Naive thymus-derived CD4-positive, alpha-beta T cell (primary cell): ENCODE results near the gene ABCC4. TPM values are rescaled to one million over a fixed set of nuclear protein-coding genes. Genes with fewer than 3 reads are reported as not detected.

Experiments used
- ATAC-seq: fragments of 150-1000 bp; cut with Tn5 transposase; 2 replicates; pipeline ENCODE4 v1.10.0; 2021; ENCODE audit warnings: mild to moderate bottlenecking, moderate library complexity
- CTCF ChIA-PET: fragments of 350-600 bp; sonication (Branson Sonifier 250); formaldehyde crosslinking; loops from one replicate; lab custom pipeline; 2021; ENCODE audit warnings: antibody characterized with exemption; lab: Charles Lee
- POLR2A ChIA-PET: fragments of 350-600 bp; sonication (Branson Sonifier 250); formaldehyde crosslinking; loops from one replicate; lab custom pipeline; 2021; ENCODE audit warnings: antibody characterized with exemption, inconsistent platforms; lab: Charles Lee
- DNase-seq, 9 donors: peaks; one replicate each; pipeline versions ENCODE4 v3.0.0 to v3.0.0-alpha.2; 2020 to 2022; ENCODE audit warnings: mixed read lengths in 1 of 9
- H3K27ac ChIP-seq: one replicate; pipeline ENCODE4 v1.7.0; 2013; ENCODE audit warnings: mild to moderate bottlenecking, low read depth, low read length, moderate library complexity
- H3K27me3 ChIP-seq, 2 donors: one replicate each; pipeline ENCODE4 v1.7.0; 2013; ENCODE audit warnings: low read length in 2 of 2, mild to moderate bottlenecking in 2 of 2, moderate library complexity in 2 of 2; ENCODE audit not compliant: control insufficient read depth in 2 of 2, insufficient read depth in 2 of 2
- H3K36me3 ChIP-seq, 3 experiments: 1 replicate in 2 of 3; 2 replicates in 1 of 3; pipeline ENCODE4 v1.7.0; 2013; ENCODE audit warnings: low read length in 3 of 3, mild to moderate bottlenecking in 3 of 3, moderate library complexity in 1 of 3; ENCODE audit not compliant: insufficient read depth in 3 of 3, control insufficient read depth in 2 of 3
- H3K4me1 ChIP-seq, 2 donors: one replicate each; pipeline ENCODE4 v1.7.0; 2013; ENCODE audit warnings: low read length in 2 of 2, mild to moderate bottlenecking in 2 of 2, moderate library complexity in 1 of 2; ENCODE audit not compliant: control insufficient read depth in 2 of 2, insufficient read depth in 2 of 2
- H3K4me3 ChIP-seq: 2 replicates; pipeline ENCODE4 v1.7.0; 2013; ENCODE audit warnings: mild to moderate bottlenecking, low read length
- H3K9me3 ChIP-seq, 3 experiments: 1 replicate in 2 of 3; 2 replicates in 1 of 3; pipeline ENCODE4 v1.7.0; 2013; ENCODE audit warnings: low read length in 3 of 3; ENCODE audit not compliant: control insufficient read depth in 2 of 3
- H3K27ac Mint-ChIP-seq, 9 donors: one replicate each; pipeline ENCODE4 v1.8.0; 2020 to 2022; ENCODE audit warnings: mixed read lengths in 9 of 9, mild to moderate bottlenecking in 8 of 9, moderate library complexity in 5 of 9, inconsistent platforms in 2 of 9
- H3K27me3 Mint-ChIP-seq, 5 donors: one replicate each; pipeline ENCODE4 v1.8.0; 2021 to 2022; ENCODE audit warnings: mixed read lengths in 5 of 5, mild to moderate bottlenecking in 1 of 5
- H3K36me3 Mint-ChIP-seq, 5 donors: one replicate each; pipeline ENCODE4 v1.8.0; 2020 to 2022; ENCODE audit warnings: mixed read lengths in 5 of 5, mild to moderate bottlenecking in 3 of 5, inconsistent platforms in 1 of 5
- H3K4me1 Mint-ChIP-seq, 7 donors: one replicate each; pipeline ENCODE4 v1.8.0; 2020 to 2022; ENCODE audit warnings: mixed read lengths in 7 of 7, mild to moderate bottlenecking in 3 of 7, inconsistent platforms in 1 of 7
- H3K4me3 Mint-ChIP-seq, 10 donors: one replicate each; pipeline ENCODE4 v1.8.0; 2020 to 2022; ENCODE audit warnings: mild to moderate bottlenecking in 10 of 10, mixed read lengths in 10 of 10, moderate library complexity in 6 of 10, inconsistent platforms in 2 of 10
- H3K9me3 Mint-ChIP-seq, 11 donors: one replicate each; pipeline ENCODE4 v1.8.0; 2020 to 2022; ENCODE audit warnings: mixed read lengths in 11 of 11, mild to moderate bottlenecking in 4 of 11, inconsistent platforms in 1 of 11, moderate library complexity in 1 of 11
- intact Hi-C, 2 donors: fragments of 100-400 bp; cut with micrococcal nuclease; formaldehyde crosslinking; loops; one replicate each; pipeline ENCODE4 v1.15.1; 2023
- polyA plus RNA-seq, 2 donors: library from polyadenylated mRNA; unstranded; fragments of 300-500 nt; fragmentation: Illumina TruSeq; gene quantifications; one replicate each; pipeline ENCODE4 v1.2.3, GENCODE V29; 2021
- total RNA-seq, 6 experiments: library from RNA in 5 of 6; stranded (reverse) in 5 of 6; gene quantifications; 1 replicate in 5 of 6; 2 replicates in 1 of 6; pipeline ENCODE4 v1.2.3 and lab custom pipeline; 2021 to 2026

ABCC4 gene
- total and polyA plus RNA-seq, 7 experiments from 2014 or later = 3.5 to 9.2 (median 7.3) TPM

DNA sequence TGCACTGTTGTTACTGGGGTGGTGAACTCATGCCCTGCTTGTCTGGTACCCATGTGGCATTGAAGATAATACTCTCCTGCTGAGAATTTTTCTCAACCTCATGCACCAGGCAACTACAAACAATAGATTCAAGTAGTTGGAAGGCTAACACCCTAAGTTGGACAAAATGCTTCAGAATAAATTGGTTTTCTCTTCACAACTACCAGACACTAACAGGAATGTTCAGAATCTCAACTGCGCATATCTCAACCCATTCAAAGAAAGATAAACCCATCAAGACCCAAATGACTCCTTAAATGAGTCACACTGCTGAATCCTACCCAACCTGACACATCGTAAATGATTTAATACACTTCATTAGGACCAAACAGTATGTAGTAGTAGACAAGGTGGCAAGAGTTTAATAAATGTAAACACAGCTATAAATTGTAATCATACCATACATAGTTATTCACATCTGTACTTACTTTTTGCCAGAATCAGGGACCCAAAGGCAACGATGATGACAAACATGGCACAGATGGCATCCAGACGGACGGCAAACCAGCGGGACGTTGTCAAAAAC is 227.4 kb downstream of the ABCC4 start:
- peaks cover 0 to 6% (median 0%) of the 10 kb centered on the region in 7 donors for H3K4me1 Mint-ChIP-seq
- H3K9me3 Mint-ChIP-seq = peaks cover 0 to 6% (median 0%) of the 10 kb centered on the region in 11 donors
- H3K27me3 Mint-ChIP-seq = no peaks in the 10 kb centered on the region
- ChIA-PET CTCF (no interaction called here), POLR2A (no interaction called here)
- Histone ChIP-seq H3K4me3 (no peak overlapping the region), H3K27ac (no peak overlapping the region), H3K9me3 (no peaks in the 10 kb centered on the region), H3K4me1 (no peaks in the 10 kb centered on the region), H3K36me3 (peaks cover 0 to 10% (median 0%) of the 10 kb centered on the region in 3 experiments), H3K27me3 (no peaks in the 10 kb centered on the region)
- intact Hi-C loops = no loop called here
- H3K27ac Mint-ChIP-seq = no peak overlapping the region
- ATAC-seq = no peak
- no peak overlapping the region for H3K4me3 Mint-ChIP-seq
- H3K36me3 Mint-ChIP-seq = peaks cover 5 to 82% (median 65%) of the 10 kb centered on the region in 5 donors
- DNase-seq = no peak

GRCh38 chr13:95067303-95067702 is 233.9 kb downstream of the ABCC4 start:
- H3K27me3 Mint-ChIP-seq = no peaks in the 10 kb centered on the region
- peaks cover 0 to 3% (median 0%) of the 10 kb centered on the region in 7 donors for H3K4me1 Mint-ChIP-seq
- peaks cover 0 to 4% (median 0%) of the 10 kb centered on the region in 11 donors for H3K9me3 Mint-ChIP-seq
- CTCF ChIA-PET = no interaction called here
- Histone ChIP-seq H3K4me1 (no peaks in the 10 kb centered on the region), H3K9me3 (no peaks in the 10 kb centered on the region), H3K36me3 (peaks cover 0 to 13% (median 0%) of the 10 kb centered on the region in 3 experiments), H3K27me3 (no peaks in the 10 kb centered on the region), H3K27ac (no peak overlapping the region), H3K4me3 (no peak overlapping the region)
- H3K4me3 Mint-ChIP-seq = no peak overlapping the region
- no peak for ATAC-seq
- peaks cover 5 to 74% (median 49%) of the 10 kb centered on the region in 5 donors for H3K36me3 Mint-ChIP-seq
- no peak overlapping the region for H3K27ac Mint-ChIP-seq
- POLR2A ChIA-PET = no interaction called here
- DNase-seq = no peak
- intact Hi-C loops = no loop called here

DNA sequence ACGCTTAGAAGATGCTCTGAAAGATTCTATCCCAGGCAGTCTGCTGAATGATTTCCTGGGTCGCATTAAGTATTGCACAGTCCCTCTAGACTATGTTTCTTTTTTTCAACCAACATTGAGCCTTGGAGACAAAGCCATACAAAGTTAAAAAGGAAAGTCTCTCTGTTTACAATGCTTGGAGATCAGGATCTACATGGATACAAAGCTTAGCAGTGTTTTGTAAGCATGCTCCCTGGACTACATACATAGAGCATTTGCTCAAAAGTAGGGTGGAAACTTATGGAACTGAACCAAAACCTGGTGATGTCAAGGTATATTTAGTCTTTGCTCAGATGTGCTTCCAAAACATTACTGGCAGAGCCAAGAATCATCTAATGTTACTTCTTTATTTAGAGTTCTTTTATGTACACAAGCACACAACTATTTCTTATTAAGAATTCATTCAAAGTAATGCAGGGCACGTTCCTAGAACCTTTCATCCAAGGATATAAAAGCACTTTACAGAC is 241.2 kb downstream of the ABCC4 start:
- Histone ChIP-seq H3K27me3 (no peaks in the 10 kb centered on the region), H3K9me3 (no peaks in the 10 kb centered on the region), H3K4me1 (no peaks in the 10 kb centered on the region), H3K36me3 (no peaks in the 10 kb centered on the region), H3K4me3 (no peak overlapping the region), H3K27ac (no peak overlapping the region)
- H3K4me3 Mint-ChIP-seq = no peak overlapping the region
- no peak for ATAC-seq
- CTCF ChIA-PET = no interaction called here
- peaks cover 1 to 63% (median 26%) of the 10 kb centered on the region in 5 donors for H3K36me3 Mint-ChIP-seq
- no peaks in the 10 kb centered on the region for H3K4me1 Mint-ChIP-seq
- intact Hi-C loops = no loop called here
- no peaks in the 10 kb centered on the region for H3K9me3 Mint-ChIP-seq
- POLR2A ChIA-PET = no interaction called here
- no peaks in the 10 kb centered on the region for H3K27me3 Mint-ChIP-seq
- DNase-seq = no peak
- H3K27ac Mint-ChIP-seq = no peak overlapping the region

DNA sequence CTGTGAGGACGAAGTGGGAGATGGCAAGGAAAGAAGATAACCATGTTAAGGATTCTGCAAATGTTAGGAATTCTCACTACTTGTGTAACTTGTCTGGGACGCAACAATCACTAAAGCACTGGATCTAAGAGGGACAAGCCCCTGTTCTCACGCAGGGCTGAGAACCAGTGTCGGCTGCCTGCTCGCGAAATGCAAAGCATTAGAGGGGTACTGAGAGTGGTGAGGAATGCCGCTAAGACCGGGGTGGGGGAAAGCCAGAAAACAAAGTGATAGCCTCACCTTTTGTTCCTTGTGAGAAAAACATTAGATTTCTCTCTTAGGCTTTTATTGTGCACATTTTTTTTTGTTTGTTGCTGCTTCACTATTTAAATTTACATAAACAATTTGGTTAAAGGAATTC is 241.9 kb downstream of the ABCC4 start:
- Mint-ChIP-seq H3K36me3 (peaks cover 1 to 60% (median 23%) of the 10 kb centered on the region in 5 donors), H3K27ac (no peak overlapping the region), H3K4me3 (no peak overlapping the region), H3K27me3 (no peaks in the 10 kb centered on the region), H3K4me1 (no peaks in the 10 kb centered on the region), H3K9me3 (no peaks in the 10 kb centered on the region)
- Histone ChIP-seq H3K36me3 (no peaks in the 10 kb centered on the region), H3K4me1 (no peaks in the 10 kb centered on the region), H3K4me3 (no peak overlapping the region), H3K9me3 (no peaks in the 10 kb centered on the region), H3K27me3 (no peaks in the 10 kb centered on the region), H3K27ac (no peak overlapping the region)
- ChIA-PET CTCF (no interaction called here), POLR2A (no interaction called here)
- DNase-seq (no peak), ATAC-seq (no peak)
- intact Hi-C loops = no loop called here

DNA sequence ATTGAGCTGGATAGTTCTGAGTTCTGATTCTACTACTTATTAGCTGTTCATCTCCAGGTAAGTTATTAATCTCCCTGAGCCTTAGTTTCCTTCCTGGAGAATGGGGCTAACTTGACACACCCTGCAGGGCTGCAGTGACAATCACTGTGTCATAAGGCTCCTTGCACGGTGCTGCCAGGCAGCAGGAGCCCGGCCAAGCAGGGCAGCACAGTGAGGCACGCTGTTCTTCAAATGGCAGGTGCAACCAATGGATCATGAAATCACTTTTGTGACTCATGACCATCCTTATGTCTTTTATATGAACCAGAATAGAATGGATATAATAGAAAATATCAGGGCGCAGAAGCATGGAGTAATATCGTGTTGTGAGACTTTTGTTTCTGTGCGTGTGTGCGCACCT is 242.6 kb downstream of the ABCC4 start:
- H3K27ac Mint-ChIP-seq = no peak overlapping the region
- ATAC-seq = no peak
- no peaks in the 10 kb centered on the region for H3K9me3 Mint-ChIP-seq
- POLR2A ChIA-PET = no interaction called here
- Histone ChIP-seq H3K4me1 (no peaks in the 10 kb centered on the region), H3K27ac (no peak overlapping the region), H3K4me3 (no peak overlapping the region), H3K36me3 (no peaks in the 10 kb centered on the region), H3K27me3 (no peaks in the 10 kb centered on the region), H3K9me3 (no peaks in the 10 kb centered on the region)
- intact Hi-C loops = no loop called here
- CTCF ChIA-PET = no interaction called here
- DNase-seq = no peak
- H3K4me1 Mint-ChIP-seq = no peaks in the 10 kb centered on the region
- peaks cover 1 to 63% (median 23%) of the 10 kb centered on the region in 5 donors for H3K36me3 Mint-ChIP-seq
- H3K27me3 Mint-ChIP-seq = no peaks in the 10 kb centered on the region
- H3K4me3 Mint-ChIP-seq = no peak overlapping the region

DNA sequence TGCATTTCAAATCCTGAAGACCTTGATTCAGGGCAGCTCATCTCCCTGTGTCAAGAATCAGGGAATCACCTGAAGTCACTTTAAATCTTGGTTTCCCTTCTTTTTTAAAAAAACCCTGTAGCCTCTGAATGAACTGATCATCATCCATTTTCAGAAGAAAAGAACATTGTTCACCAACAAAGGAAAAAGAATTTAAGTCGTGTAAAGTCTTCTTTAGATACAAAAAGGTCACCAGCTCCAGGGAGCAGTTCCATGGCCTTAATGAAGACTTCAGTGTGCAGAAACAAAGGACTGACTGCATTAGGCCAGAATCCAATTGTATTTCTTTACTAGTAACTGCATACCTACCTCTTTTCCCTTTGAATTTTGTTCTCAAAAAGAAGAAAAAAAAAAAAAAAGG is 245.0 kb downstream of the ABCC4 start:
- Mint-ChIP-seq H3K4me1 (peaks cover 0 to under 1% (median 0%) of the 10 kb centered on the region in 7 donors), H3K27me3 (no peaks in the 10 kb centered on the region), H3K4me3 (no peak overlapping the region), H3K9me3 (no peaks in the 10 kb centered on the region), H3K27ac (no peak overlapping the region), H3K36me3 (peaks cover 1 to 54% (median 19%) of the 10 kb centered on the region in 5 donors)
- Histone ChIP-seq H3K4me1 (no peaks in the 10 kb centered on the region), H3K36me3 (no peaks in the 10 kb centered on the region), H3K27ac (no peak overlapping the region), H3K9me3 (no peaks in the 10 kb centered on the region), H3K27me3 (no peaks in the 10 kb centered on the region), H3K4me3 (no peak overlapping the region)
- POLR2A ChIA-PET = interaction anchor here (1.0 kb wide), 1 partner anchor 12 kb away, joined by 3 read pairs; no protein-coding TSS in a partner anchor
- CTCF ChIA-PET = no interaction called here
- no peak for DNase-seq
- intact Hi-C loops = no loop called here
- ATAC-seq = no peak
